Measurements from ENCODE around the gene KLHL25.

KLHL25 gene

GRCh38 chr15:85758655-85758978, 36.1 kb downstream of the KLHL25 start:
- no peaks in the 10 kb centered on the region for H3K4me1 ChIP-seq (ENCODE audit: insufficient read depth, low read length)
- no peaks in the 10 kb centered on the region for H3K27me3 ChIP-seq (ENCODE audit: insufficient read depth, low read length, poor library complexity)
- ATAC-seq (ENCODE audit: insufficient read depth, low read depth) (no peak), DNase-seq (no peak)
- no peaks in the 10 kb centered on the region for H3K79me2 ChIP-seq (ENCODE audit: insufficient read depth, low read length)
- no peaks in the 10 kb centered on the region; the same call in none of the 2 replicates for H4K20me1 ChIP-seq (ENCODE audit: insufficient read depth, low read length)
- H3K9me3 ChIP-seq (ENCODE audit: insufficient read depth, low read length, severe bottlenecking), result no peaks in the 10 kb centered on the region
- H2AFZ ChIP-seq (ENCODE audit: low read depth, low read length), result no peak overlapping the region
- TF ChIP-seq CTCF (IDR thresholded peaks at IDR 0.05; ENCODE audit: borderline replicate concordance, extremely low read depth, low read length, poor library complexity, severe bottlenecking), result no peak
- TF ChIP-seq EZH2 (IDR thresholded peaks at IDR 0.05; ENCODE audit: borderline replicate concordance, low read depth, low read length, severe bottlenecking), result no peak
- H3K27ac ChIP-seq (ENCODE audit: low read length), result no peak overlapping the region
- H3K36me3 ChIP-seq (ENCODE audit: insufficient read depth, low read length), result peaks cover 16% of the 10 kb centered on the region
- no peak overlapping the region for H3K9ac ChIP-seq (ENCODE audit: low read depth, low read length)
- no peak overlapping the region for H3K4me3 ChIP-seq (ENCODE audit: low read depth in 1 of 2, low read length in 2 of 2)
- H3K4me2 ChIP-seq (ENCODE audit: insufficient read depth, low read length), result no peak overlapping the region

DNA sequence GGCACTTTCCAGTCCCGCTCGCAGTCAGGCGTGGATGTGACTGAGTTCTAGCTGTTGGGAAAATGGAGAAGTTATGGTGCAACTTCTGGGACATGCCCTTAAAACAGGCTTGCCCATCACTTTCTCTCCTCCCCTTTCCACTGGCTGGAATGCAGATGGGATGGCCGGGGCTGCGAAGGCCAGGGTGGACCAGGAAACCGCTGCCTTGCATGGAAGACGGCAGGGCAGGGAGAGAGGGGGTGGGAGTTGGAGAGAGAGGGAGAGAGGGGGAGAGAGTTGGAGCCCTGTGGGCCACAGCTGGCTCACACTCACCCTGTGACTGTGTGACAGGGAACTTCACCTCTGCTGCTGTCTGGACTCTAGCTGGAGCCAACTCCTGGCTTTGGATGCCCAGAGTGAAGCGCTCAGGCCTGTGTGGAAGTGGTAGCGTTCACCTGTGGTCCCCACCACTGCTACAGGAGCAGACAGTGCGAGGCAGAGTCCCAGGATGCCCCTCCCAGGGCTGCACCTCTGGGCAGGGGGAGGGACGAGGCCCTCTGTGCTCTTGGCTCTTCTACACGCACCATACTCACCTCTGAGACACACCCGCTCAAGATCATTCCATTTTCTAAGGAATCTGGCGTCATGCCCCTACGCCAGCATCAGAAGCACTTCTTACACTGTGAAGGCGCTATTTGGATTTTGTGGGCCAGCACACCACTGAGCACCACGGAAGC, 36.6 kb downstream of the KLHL25 start:
- TF ChIP-seq EZH2 (IDR thresholded peaks at IDR 0.05; ENCODE audit: borderline replicate concordance, low read depth, low read length, severe bottlenecking), result no peak
- TF ChIP-seq CTCF (IDR thresholded peaks at IDR 0.05; ENCODE audit: borderline replicate concordance, extremely low read depth, low read length, poor library complexity, severe bottlenecking), result no peak
- Histone ChIP-seq H3K9ac (ENCODE audit: low read depth, low read length) (no peak overlapping the region), H3K79me2 (ENCODE audit: insufficient read depth, low read length) (no peaks in the 10 kb centered on the region), H3K36me3 (ENCODE audit: insufficient read depth, low read length) (peaks cover 14% of the 10 kb centered on the region), H3K4me3 (ENCODE audit: low read depth in 1 of 2, low read length in 2 of 2) (no peak overlapping the region), H3K27me3 (ENCODE audit: insufficient read depth, low read length, poor library complexity) (no peaks in the 10 kb centered on the region), H3K27ac (ENCODE audit: low read length) (no peak overlapping the region), H3K4me1 (ENCODE audit: insufficient read depth, low read length) (no peaks in the 10 kb centered on the region), H3K4me2 (ENCODE audit: insufficient read depth, low read length) (no peak overlapping the region), H4K20me1 (ENCODE audit: insufficient read depth, low read length) (no peaks in the 10 kb centered on the region; the same call in none of the 2 replicates), H3K9me3 (ENCODE audit: insufficient read depth, low read length, severe bottlenecking) (no peaks in the 10 kb centered on the region), H2AFZ (ENCODE audit: low read depth, low read length) (no peak overlapping the region)
- ATAC-seq (ENCODE audit: insufficient read depth, low read depth), result no peak
- DNase-seq, result no peak

- Histone ChIP-seq H2AFZ (ENCODE audit: low read depth, low read length) (no peak overlapping the region), H3K4me3 (ENCODE audit: low read depth in 1 of 2, low read length in 2 of 2) (no peak overlapping the region), H3K4me1 (ENCODE audit: insufficient read depth, low read length) (no peaks in the 10 kb centered on the region), H3K27me3 (ENCODE audit: insufficient read depth, low read length, poor library complexity) (no peaks in the 10 kb centered on the region), H3K4me2 (ENCODE audit: insufficient read depth, low read length) (no peak overlapping the region), H3K9ac (ENCODE audit: low read depth, low read length) (no peak overlapping the region), H3K9me3 (ENCODE audit: insufficient read depth, low read length, severe bottlenecking) (no peaks in the 10 kb centered on the region), H4K20me1 (ENCODE audit: insufficient read depth, low read length) (no peaks in the 10 kb centered on the region; the same call in 1 of the 2 replicates), H3K36me3 (ENCODE audit: insufficient read depth, low read length) (peaks cover 14% of the 10 kb centered on the region), H3K27ac (ENCODE audit: low read length) (no peak overlapping the region), H3K79me2 (ENCODE audit: insufficient read depth, low read length) (no peaks in the 10 kb centered on the region)
- DNase-seq, result no peak
- ATAC-seq (ENCODE audit: insufficient read depth, low read depth), result no peak
- TF ChIP-seq EZH2 (IDR thresholded peaks at IDR 0.05; ENCODE audit: borderline replicate concordance, low read depth, low read length, severe bottlenecking) (no peak), CTCF (IDR thresholded peaks at IDR 0.05; ENCODE audit: borderline replicate concordance, extremely low read depth, low read length, poor library complexity, severe bottlenecking) (no peak)
These were observed 37.4 kb downstream of the KLHL25 start for GRCh38 chr15:85757073-85757938.
